ENCODE data around the gene C1QTNF1.
A peak's percentile ranks its signal among the peaks of the same experiment; 100 is the strongest.

C1QTNF1 gene

GRCh38 chr17:79039886-79040285 lies 15.9 kb downstream of the C1QTNF1 start:
- DNase-seq (ENCODE audit: low read depth): no peak

GRCh38 chr17:79041041-79041570 lies 17.1 kb downstream of the C1QTNF1 start:
- no peak for DNase-seq (ENCODE audit: low read depth)

GRCh38 chr17:79041723-79042420 lies 17.9 kb downstream of the C1QTNF1 start:
- DNase-seq (ENCODE audit: low read depth): no peak

- DNase-seq (ENCODE audit: low read depth): peak; percentile 64
These were observed 18.6 kb downstream of the C1QTNF1 start for GRCh38 chr17:79042421-79043190.

GRCh38 chr17:79043191-79043930 lies 19.4 kb downstream of the C1QTNF1 start:
- DNase-seq (ENCODE audit: low read depth): no peak

- no peak for DNase-seq (ENCODE audit: low read depth)
These were observed 20.0 kb downstream of the C1QTNF1 start for GRCh38 chr17:79043931-79044320.

- DNase-seq (ENCODE audit: low read depth): no peak
These were observed 20.5 kb downstream of the C1QTNF1 start for GRCh38 chr17:79044462-79044861.

- no peak for DNase-seq (ENCODE audit: low read depth)
These were observed 21.2 kb downstream of the C1QTNF1 start for GRCh38 chr17:79045001-79045729.

- DNase-seq (ENCODE audit: low read depth): peak; percentile 52
These were observed 21.9 kb downstream of the C1QTNF1 start for GRCh38 chr17:79045842-79046196.

- DNase-seq (ENCODE audit: low read depth): no peak
These were observed 22.4 kb downstream of the C1QTNF1 start for GRCh38 chr17:79046197-79046915.

GRCh38 chr17:79046916-79047280 lies 22.9 kb downstream of the C1QTNF1 start:
- no peak for DNase-seq (ENCODE audit: low read depth)

- no peak for DNase-seq (ENCODE audit: low read depth)
These were observed 23.4 kb downstream of the C1QTNF1 start for GRCh38 chr17:79047291-79047920.

- no peak for DNase-seq (ENCODE audit: low read depth)
These were observed 24.2 kb downstream of the C1QTNF1 start for GRCh38 chr17:79047923-79048825.

GRCh38 chr17:79048826-79049755 lies 25.1 kb downstream of the C1QTNF1 start:
- no peak for DNase-seq (ENCODE audit: low read depth)

- no peak for DNase-seq (ENCODE audit: low read depth)
These were observed 25.9 kb downstream of the C1QTNF1 start for GRCh38 chr17:79049821-79050220.

GRCh38 chr17:79050551-79050950 lies 26.6 kb downstream of the C1QTNF1 start:
- DNase-seq (ENCODE audit: low read depth): no peak

- DNase-seq (ENCODE audit: low read depth): no peak
These were observed 27.3 kb downstream of the C1QTNF1 start for GRCh38 chr17:79051306-79051705.

GRCh38 chr17:79052131-79052530 lies 28.2 kb downstream of the C1QTNF1 start:
- DNase-seq (ENCODE audit: low read depth): no peak
